Activated B cell treated with CpG ODN at 0.5 μM for 24 hours (primary cell): Measurements from ENCODE around the gene KASH5. TPM values are rescaled to one million over a fixed set of nuclear protein-coding genes. Genes with fewer than 3 reads are reported as not detected.

Experiments used
- ATAC-seq: fragments of 200-7000 bp; cut with Tn5 transposase; one replicate; pipeline ENCODE4 v1.10.0; 2021; ENCODE audit warnings: low read depth, mild to moderate bottlenecking, moderate library complexity
- CTCF ChIA-PET: fragments of 350-600 bp; sonication (Branson Sonifier 250); formaldehyde crosslinking; loops from one replicate; lab custom pipeline; 2021; ENCODE audit warnings: antibody characterized with exemption; lab: Charles Lee
- POLR2A ChIA-PET: fragments of 350-600 bp; sonication (Branson Sonifier 250); formaldehyde crosslinking; loops from one replicate; lab custom pipeline; 2021; ENCODE audit warnings: antibody characterized with exemption; lab: Charles Lee
- DNase-seq: peaks from one replicate; pipeline ENCODE4 v3.0.0; 2022
- H3K27ac Mint-ChIP-seq: one replicate; pipeline ENCODE4 v1.8.0; 2020; ENCODE audit warnings: mixed read lengths
- H3K27me3 Mint-ChIP-seq: one replicate; pipeline ENCODE4 v1.8.0; 2021; ENCODE audit warnings: mixed read lengths
- H3K36me3 Mint-ChIP-seq: one replicate; pipeline ENCODE4 v1.8.0; 2021; ENCODE audit warnings: low read depth, mixed read lengths
- H3K4me1 Mint-ChIP-seq: one replicate; pipeline ENCODE4 v1.8.0; 2021; ENCODE audit warnings: mixed read lengths
- H3K4me3 Mint-ChIP-seq: one replicate; pipeline ENCODE4 v1.8.0; 2020; ENCODE audit warnings: mild to moderate bottlenecking, mixed read lengths
- H3K9me3 Mint-ChIP-seq: one replicate; pipeline ENCODE4 v1.8.0; 2020; ENCODE audit warnings: mixed read lengths
- intact Hi-C: fragments of 100-400 bp; cut with micrococcal nuclease; formaldehyde crosslinking; loops from one replicate; pipeline ENCODE4 v1.15.1; 2024
- total RNA-seq: library from RNA; stranded (reverse); gene quantifications from 2 replicates; pipeline ENCODE4 v1.2.3, GENCODE V29; 2022
- TF ChIP-seq, protein P1 (sequence below): fragments of 200-600 bp; IDR thresholded peaks from one replicate; pipeline ENCODE4 v1.8.0; 2022; ENCODE audit warnings: antibody characterized with exemption, mild to moderate bottlenecking

The KASH5 gene
- total RNA-seq, 1 donor from 2014 or later: 0.62 TPM

DNA sequence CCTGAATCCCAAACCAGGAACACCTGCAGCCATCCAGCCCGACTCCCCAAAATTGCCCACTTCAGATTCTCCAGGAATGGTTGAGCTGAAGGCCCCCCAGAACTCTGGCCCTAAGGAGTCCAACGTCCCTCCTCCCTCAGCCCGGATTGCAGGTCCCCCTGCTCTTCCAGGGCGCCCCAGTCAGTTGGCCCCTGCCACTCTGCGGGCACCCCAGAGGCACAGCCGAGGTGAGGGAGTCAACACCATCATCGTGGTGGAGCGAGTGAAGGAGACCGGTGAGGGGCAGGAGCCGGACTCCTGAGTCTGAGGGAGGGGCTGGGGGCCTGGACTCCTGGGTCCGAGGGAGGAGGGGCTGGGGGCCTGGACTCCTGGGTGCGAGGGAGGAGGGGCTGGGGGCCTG lies 39.3 kb downstream of the KASH5 start:
- ChIA-PET CTCF (no interaction called here), POLR2A (interaction anchor here (1.7 kb wide), 1 partner anchor 87 kb away, joined by 6 read pairs; no protein-coding TSS in a partner anchor)
- Mint-ChIP-seq H3K4me3 (peak overlapping the region; percentile 1), H3K36me3 (no peaks in the 10 kb centered on the region), H3K9me3 (no peaks in the 10 kb centered on the region), H3K27ac (no peak overlapping the region), H3K27me3 (peaks cover 75% of the 10 kb centered on the region), H3K4me1 (peaks cover 53% of the 10 kb centered on the region)
- intact Hi-C loops: no loop called here
- TF ChIP-seq, protein P1, sequence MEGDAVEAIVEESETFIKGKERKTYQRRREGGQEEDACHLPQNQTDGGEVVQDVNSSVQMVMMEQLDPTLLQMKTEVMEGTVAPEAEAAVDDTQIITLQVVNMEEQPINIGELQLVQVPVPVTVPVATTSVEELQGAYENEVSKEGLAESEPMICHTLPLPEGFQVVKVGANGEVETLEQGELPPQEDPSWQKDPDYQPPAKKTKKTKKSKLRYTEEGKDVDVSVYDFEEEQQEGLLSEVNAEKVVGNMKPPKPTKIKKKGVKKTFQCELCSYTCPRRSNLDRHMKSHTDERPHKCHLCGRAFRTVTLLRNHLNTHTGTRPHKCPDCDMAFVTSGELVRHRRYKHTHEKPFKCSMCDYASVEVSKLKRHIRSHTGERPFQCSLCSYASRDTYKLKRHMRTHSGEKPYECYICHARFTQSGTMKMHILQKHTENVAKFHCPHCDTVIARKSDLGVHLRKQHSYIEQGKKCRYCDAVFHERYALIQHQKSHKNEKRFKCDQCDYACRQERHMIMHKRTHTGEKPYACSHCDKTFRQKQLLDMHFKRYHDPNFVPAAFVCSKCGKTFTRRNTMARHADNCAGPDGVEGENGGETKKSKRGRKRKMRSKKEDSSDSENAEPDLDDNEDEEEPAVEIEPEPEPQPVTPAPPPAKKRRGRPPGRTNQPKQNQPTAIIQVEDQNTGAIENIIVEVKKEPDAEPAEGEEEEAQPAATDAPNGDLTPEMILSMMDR: no peak
- ATAC-seq (no peak), DNase-seq (no peak)

- no peaks in the 10 kb centered on the region for H3K36me3 Mint-ChIP-seq
- DNase-seq (no peak), ATAC-seq (peak; percentile 61)
- H3K27me3 Mint-ChIP-seq: peaks cover 73% of the 10 kb centered on the region
- ChIA-PET POLR2A (interaction anchor here (1.7 kb wide), 1 partner anchor 87 kb away, joined by 6 read pairs; no protein-coding TSS in a partner anchor), CTCF (no interaction called here)
- peak overlapping the region; percentile 70 for H3K4me3 Mint-ChIP-seq
- H3K4me1 Mint-ChIP-seq: peaks cover 51% of the 10 kb centered on the region
- TF ChIP-seq, protein P1: no peak
- no peak overlapping the region for H3K27ac Mint-ChIP-seq
- intact Hi-C loops: loop anchor here (2.0 kb wide), 1 partner anchor 15 kb away; no protein-coding TSS in a partner anchor
- no peaks in the 10 kb centered on the region for H3K9me3 Mint-ChIP-seq
Observed at GRCh38 chr19:49427855-49428546, 40.0 kb downstream of the KASH5 start.

DNA sequence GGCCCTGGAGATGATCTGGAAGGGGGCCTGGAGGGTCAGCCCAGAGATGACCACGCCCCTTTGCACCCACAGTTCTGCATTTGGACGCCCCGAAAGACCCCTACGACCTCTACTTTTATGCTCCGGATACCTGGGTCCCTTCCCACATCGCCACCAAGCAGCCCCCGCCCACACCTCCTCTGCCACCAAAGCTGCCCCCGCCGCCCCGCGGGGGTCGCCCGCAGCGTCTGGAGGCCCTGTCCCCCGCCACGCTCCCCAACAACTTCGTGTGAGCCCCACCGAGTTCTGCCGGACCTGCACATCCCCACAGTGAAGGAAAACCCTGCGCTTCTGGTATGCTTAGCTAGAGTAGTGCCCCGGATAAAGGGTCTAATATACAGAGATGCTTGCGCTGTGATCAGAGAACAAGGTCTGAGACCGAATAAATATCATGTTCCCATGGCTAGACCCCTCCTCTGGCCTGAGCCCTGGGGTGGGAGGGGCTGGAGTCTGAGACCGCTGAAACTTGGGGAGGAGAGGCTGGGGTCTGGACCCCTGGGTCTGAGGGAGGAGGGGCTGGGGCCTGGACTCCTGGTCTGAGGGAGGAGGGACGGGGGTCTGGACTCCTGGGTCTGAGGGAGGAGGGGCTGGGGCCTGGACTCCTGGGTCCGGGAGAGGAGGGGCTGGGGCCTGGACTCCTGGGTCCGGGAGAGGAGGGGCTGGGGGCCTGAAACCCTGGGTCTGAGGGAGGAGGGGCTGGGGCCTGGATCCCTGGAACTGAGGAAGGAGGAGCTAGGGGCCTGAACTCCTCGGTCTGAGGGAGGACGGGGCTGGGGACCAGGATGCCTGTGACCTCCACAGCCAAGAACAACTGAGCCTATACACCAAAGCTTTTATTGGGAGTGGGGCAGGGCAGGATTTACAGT lies 40.8 kb downstream of the KASH5 start:
- CTCF ChIA-PET: interaction anchor here (0.7 kb wide), 1 partner anchor 15 kb away, joined by 3 read pairs; no protein-coding TSS in a partner anchor
- POLR2A ChIA-PET: interaction anchor here (0.7 to 1.9 kb wide), 4 partner anchors 20 to 92 kb away, joined by 3 to 12 read pairs (median 5); partner anchors contain the start of gene ALDH16A1
- ATAC-seq (no peak), DNase-seq (no peak)
- Mint-ChIP-seq H3K4me1 (peaks cover 50% of the 10 kb centered on the region), H3K36me3 (no peaks in the 10 kb centered on the region), H3K9me3 (no peaks in the 10 kb centered on the region), H3K4me3 (peak overlapping the region; percentile 70), H3K27me3 (peaks cover 73% of the 10 kb centered on the region), H3K27ac (no peak overlapping the region)
- intact Hi-C loops: loop anchor here (2.0 kb wide), 1 partner anchor 14 kb away; no protein-coding TSS in a partner anchor
- TF ChIP-seq, protein P1: no peak

DNA sequence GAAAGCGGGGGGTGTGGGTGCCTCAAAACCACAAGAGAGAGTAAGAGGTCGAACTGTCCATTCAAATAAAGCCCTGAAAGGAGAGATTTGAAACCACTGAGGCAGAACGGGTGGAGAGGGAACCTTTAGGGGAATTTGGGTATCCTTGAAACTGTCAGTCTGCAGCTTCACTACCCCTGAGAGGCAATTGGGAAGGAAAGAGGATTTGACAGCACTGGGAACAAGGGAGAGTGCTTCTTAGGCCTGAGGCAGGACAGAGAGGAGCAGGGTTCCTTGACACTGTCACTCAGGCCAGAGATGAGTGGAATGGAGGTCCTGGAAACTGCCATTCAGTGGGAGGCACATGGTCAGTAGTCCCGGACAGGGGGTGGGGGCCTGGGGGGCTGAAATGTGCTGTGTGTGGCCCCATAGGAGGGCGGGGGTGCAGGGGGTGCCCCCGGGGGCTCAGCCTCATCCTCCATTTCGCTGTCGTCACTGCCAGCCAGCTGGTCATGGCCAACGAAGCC lies 42.2 kb downstream of the KASH5 start:
- Mint-ChIP-seq H3K27me3 (peaks cover 74% of the 10 kb centered on the region), H3K27ac (no peak overlapping the region), H3K4me3 (no peak overlapping the region), H3K9me3 (no peaks in the 10 kb centered on the region), H3K36me3 (no peaks in the 10 kb centered on the region), H3K4me1 (peaks cover 46% of the 10 kb centered on the region)
- intact Hi-C loops: no loop called here
- CTCF ChIA-PET: interaction anchor here (1.1 to 1.3 kb wide), 2 partner anchors 129 to 204 kb away, joined by 3 to 5 read pairs; no protein-coding TSS in a partner anchor
- no peak for ATAC-seq
- DNase-seq: no peak
- TF ChIP-seq, protein P1: no peak
- POLR2A ChIA-PET: interaction anchor here (0.8 to 1.9 kb wide), 3 partner anchors 10 to 23 kb away, joined by 3 to 4 read pairs (median 3); partner anchors contain the start of gene ALDH16A1
